HepG2 (cell line): ENCODE results near the gene SPATA25. TPM values are rescaled to one million over a fixed set of nuclear protein-coding genes. Genes with fewer than 3 reads are reported as not detected.

Experiments used
- BCLAF1 ChIP-seq: fragments of 450-650 bp; IDR thresholded peaks from 2 replicates; pipeline ENCODE4 v1.6.1; 2017; ENCODE audit warnings: mild to moderate bottlenecking
- CBX1 ChIP-seq: IDR thresholded peaks from one replicate; pipeline ENCODE4 v1.6.1; 2016; ENCODE audit warnings: antibody characterized with exemption, low read depth
- CREB1 ChIP-seq, 2 experiments: fragments of 450-650 bp in 1 of 2; IDR thresholded peaks; 2 replicates each; pipeline ENCODE4 v1.6.1; 2016 to 2017; ENCODE audit warnings: control low read depth in 1 of 2, mild to moderate bottlenecking in 1 of 2, missing compliant biosample characterization in 1 of 2, missing genetic modification characterization in 1 of 2
- DR1 ChIP-seq: sonication (generic); formaldehyde crosslinking; IDR thresholded peaks from 2 replicates; pipeline ENCODE4 v1.8.0; 2021; ENCODE audit warnings: mild to moderate bottlenecking, missing genetic modification reagents, inconsistent platforms
- FOXO4 ChIP-seq: sonication (generic); formaldehyde crosslinking; conservative IDR thresholded peaks from 2 replicates; pipeline ENCODE4 v1.8.1; 2023; ENCODE audit warnings: missing genetic modification reagents
- HCFC1 ChIP-seq: fragments of 150-350 bp; IDR thresholded peaks from 2 replicates; pipeline ENCODE4 v1.6.1; 2014; ENCODE audit warnings: low read depth, low read length
- HNF1B ChIP-seq: sonication (generic); formaldehyde crosslinking; IDR thresholded peaks from 2 replicates; pipeline ENCODE4 v1.5.1; 2020; ENCODE audit warnings: mild to moderate bottlenecking, moderate library complexity, missing genetic modification reagents
- KAT2B ChIP-seq: fragments of 150-350 bp; IDR thresholded peaks from 2 replicates; pipeline ENCODE4 v1.6.1; 2014; ENCODE audit warnings: low read depth, low read length, borderline replicate concordance
- MXI1 ChIP-seq: IDR thresholded peaks from 3 replicates; pipeline ENCODE4 v1.6.1; 2012; ENCODE audit warnings: low read depth, low read length, inconsistent platforms, borderline replicate concordance
- NR0B2 ChIP-seq: sonication (generic); formaldehyde crosslinking; IDR thresholded peaks from 2 replicates; pipeline ENCODE4 v1.4.0; 2020; ENCODE audit warnings: mild to moderate bottlenecking, missing genetic modification reagents
- POLR2AphosphoS2 ChIP-seq: IDR thresholded peaks from 2 replicates; pipeline ENCODE4 v1.6.1; 2011; ENCODE audit warnings: low read depth, low read length, improper control_type of control experiment
- RBFOX2 ChIP-seq: fragments of 200-400 bp; formaldehyde crosslinking; IDR thresholded peaks from 2 replicates; pipeline ENCODE4 v1.6.1; 2017; ENCODE audit warnings: low read depth, mild to moderate bottlenecking, low read length
- RFX3 ChIP-seq: IDR thresholded peaks from 2 replicates; pipeline ENCODE4 v1.6.1; 2016; ENCODE audit warnings: missing biosample characterization, missing genetic modification reagents
- RNF219 ChIP-seq: sonication (generic); formaldehyde crosslinking; IDR thresholded peaks from 2 replicates; pipeline ENCODE4 v1.5.0; 2020; ENCODE audit warnings: mild to moderate bottlenecking, missing genetic modification reagents
- SIN3B ChIP-seq: fragments of 150-350 bp; IDR thresholded peaks from 2 replicates; pipeline ENCODE4 v1.6.1; 2014; ENCODE audit warnings: low read length
- TEAD3 ChIP-seq: optimal IDR thresholded peaks from 2 replicates; pipeline ENCODE3; 2016; ENCODE audit warnings: borderline replicate concordance
- ZNF205 ChIP-seq: IDR thresholded peaks from 2 replicates; pipeline ENCODE4 v1.6.1; 2018; ENCODE audit warnings: missing biosample characterization, missing genetic modification reagents
- ZNF547 ChIP-seq: sonication (generic); formaldehyde crosslinking; IDR thresholded peaks from 2 replicates; pipeline ENCODE4 v1.5.1; 2020; ENCODE audit warnings: mild to moderate bottlenecking, missing genetic modification reagents
- ZNF567 ChIP-seq: sonication (generic); formaldehyde crosslinking; IDR thresholded peaks from 2 replicates; pipeline ENCODE4 v1.8.1; 2023; ENCODE audit warnings: mild to moderate bottlenecking, missing genetic modification reagents, borderline replicate concordance
- ZNF615 ChIP-seq: sonication (generic); formaldehyde crosslinking; IDR thresholded peaks from 2 replicates; pipeline ENCODE4 v1.5.0; 2020; ENCODE audit warnings: mild to moderate bottlenecking, missing genetic modification reagents, borderline replicate concordance
- ZNF7 ChIP-seq: IDR thresholded peaks from 2 replicates; pipeline ENCODE4 v1.6.1; 2016; ENCODE audit warnings: missing biosample characterization, missing genetic modification reagents
- ZNF780A ChIP-seq: sonication (generic); formaldehyde crosslinking; IDR thresholded peaks from 2 replicates; pipeline ENCODE4 v1.8.0; 2022; ENCODE audit warnings: mild to moderate bottlenecking, missing genetic modification reagents, moderate library complexity
- ZSCAN20 ChIP-seq: sonication (generic); formaldehyde crosslinking; IDR thresholded peaks from 2 replicates; pipeline ENCODE4 v1.4.0; 2020; ENCODE audit warnings: missing genetic modification reagents, mild to moderate bottlenecking, borderline replicate concordance
- polyA plus RNA-seq, 8 experiments: library from polyadenylated mRNA; depleted of rRNA in 3 of 8; stranded (reverse) in 7 of 8; unstranded in 1 of 8; fragments of >200 nt; fragmentation: Illumina TruSeq in 4 of 8; extraction: Trizol in 4 of 8; gene quantifications; 2 replicates each; pipeline versions ENCODE4 v1.2.1 to v1.2.3, GENCODE V29; 2011 to 2016; ENCODE audit warnings: low read depth in 4 of 8, missing spikeins in 1 of 8, mixed read lengths in 1 of 8; ENCODE audit not compliant: insufficient read depth in 1 of 8
- total RNA-seq, 5 experiments: library from RNA; depleted of rRNA; stranded (reverse); fragments of >200 nt; fragmentation: Illumina TruSeq; extraction: Trizol; gene quantifications; 2 replicates each; pipeline ENCODE4 v1.2.3, GENCODE V29; 2016; ENCODE audit warnings: low read depth in 1 of 5

The SPATA25 gene
- total and polyA plus RNA-seq, 2 of the 13 experiments (the other 11 are each of a cell fraction or from before 2014, with no cell fraction given) = 4.8 to 7.6 TPM

- TF ChIP-seq DR1 (CRISPR knock-in tag) = no peak
- TF ChIP-seq CREB1 (IDR thresholded peaks at IDR 0.05) = peak; percentile 99
- TF ChIP-seq CREB1 (CRISPR knock-in tag; IDR thresholded peaks at IDR 0.05) = peak; percentile 91
- 0 out of 2 replicates have a peak, but pooled peaks have one; percentile 1 for TF ChIP-seq ZNF780A
- 0 out of 2 replicates have a peak, but pooled peaks have one; percentile 28 for TF ChIP-seq ZNF615
- no peak for TF ChIP-seq ZNF7 (CRISPR knock-in tag)
- TF ChIP-seq KAT2B = no peak
- no peak for TF ChIP-seq ZNF547 (CRISPR knock-in tag)
- TF ChIP-seq CBX1 = no peak
- no peak for TF ChIP-seq RFX3
- TF ChIP-seq SIN3B = no peak
- TF ChIP-seq TEAD3 (CRISPR knock-in tag) = no peak
- no peak for TF ChIP-seq MXI1
- no peak for TF ChIP-seq ZSCAN20 (CRISPR knock-in tag)
- TF ChIP-seq HNF1B (CRISPR knock-in tag) = no peak; the same call in 1 of the 2 replicates
- TF ChIP-seq BCLAF1 = no peak
- TF ChIP-seq RBFOX2 = no peak
- TF ChIP-seq ZNF205 (CRISPR knock-in tag) = no peak
- TF ChIP-seq POLR2AphosphoS2 = no peak
- TF ChIP-seq FOXO4 (CRISPR knock-in tag) = 0 out of 2 replicates have a peak, but pooled peaks have one; percentile 61
- TF ChIP-seq NR0B2 = no peak
- no peak for TF ChIP-seq ZNF567 (CRISPR knock-in tag)
- no peak for TF ChIP-seq HCFC1
- TF ChIP-seq RNF219 (CRISPR knock-in tag) = no peak
These were observed 18.2 kb upstream of the SPATA25 start (continued) for GRCh38 chr20:45905505-45906079.
